DMS53 (cell line): Measurements from ENCODE around the gene JDP2.
A peak's percentile ranks its signal among the peaks of the same experiment; 100 is the strongest.

Experiments used
- DNase-seq: peaks from one replicate; lab custom pipeline; 2025; lab: John Stamatoyannopoulos, UW

Gene JDP2

DNA sequence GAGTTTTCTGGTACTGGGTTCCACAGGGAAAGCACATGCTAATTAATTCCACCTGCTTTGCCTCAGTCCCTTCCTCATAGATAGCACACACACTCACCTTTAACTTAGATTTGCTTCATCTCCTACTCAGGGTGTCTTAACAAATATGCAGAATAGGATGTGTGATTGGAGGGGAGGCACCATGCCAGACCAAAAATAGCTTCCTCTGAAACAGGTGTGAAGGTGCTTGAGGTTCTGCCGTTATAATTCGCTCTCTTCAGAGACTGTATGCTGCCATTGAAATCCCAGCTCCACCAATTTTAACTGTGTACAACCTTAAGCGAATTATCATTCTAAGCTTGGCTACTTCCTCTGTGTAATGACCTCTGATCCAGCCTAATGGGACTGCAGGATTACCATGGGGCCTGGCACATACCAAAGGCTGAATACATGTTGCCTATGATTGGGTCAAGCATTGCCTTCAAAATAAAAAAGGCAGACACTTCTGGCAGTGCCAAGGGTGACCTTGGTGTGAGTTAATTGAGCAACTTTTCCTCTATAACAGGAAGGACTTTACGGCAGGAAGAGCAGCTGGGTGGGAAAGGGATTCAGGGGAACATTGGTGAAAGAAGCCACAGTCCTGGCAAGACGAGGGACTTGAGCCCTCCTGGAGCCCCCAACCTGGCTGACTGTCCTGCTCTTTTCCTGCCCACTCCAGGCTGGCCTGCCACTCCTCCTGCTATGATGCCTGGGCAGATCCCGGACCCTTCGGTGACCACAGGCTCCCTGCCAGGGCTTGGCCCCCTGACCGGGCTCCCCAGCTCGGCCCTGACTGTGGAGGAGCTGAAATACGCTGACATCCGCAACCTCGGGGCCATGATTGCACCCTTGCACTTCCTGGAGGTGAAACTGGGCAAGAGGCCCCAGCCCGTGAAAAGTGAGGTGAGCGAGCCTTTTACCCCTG is 9.7 kb downstream of the JDP2 start:
- no peak for DNase-seq

DNA sequence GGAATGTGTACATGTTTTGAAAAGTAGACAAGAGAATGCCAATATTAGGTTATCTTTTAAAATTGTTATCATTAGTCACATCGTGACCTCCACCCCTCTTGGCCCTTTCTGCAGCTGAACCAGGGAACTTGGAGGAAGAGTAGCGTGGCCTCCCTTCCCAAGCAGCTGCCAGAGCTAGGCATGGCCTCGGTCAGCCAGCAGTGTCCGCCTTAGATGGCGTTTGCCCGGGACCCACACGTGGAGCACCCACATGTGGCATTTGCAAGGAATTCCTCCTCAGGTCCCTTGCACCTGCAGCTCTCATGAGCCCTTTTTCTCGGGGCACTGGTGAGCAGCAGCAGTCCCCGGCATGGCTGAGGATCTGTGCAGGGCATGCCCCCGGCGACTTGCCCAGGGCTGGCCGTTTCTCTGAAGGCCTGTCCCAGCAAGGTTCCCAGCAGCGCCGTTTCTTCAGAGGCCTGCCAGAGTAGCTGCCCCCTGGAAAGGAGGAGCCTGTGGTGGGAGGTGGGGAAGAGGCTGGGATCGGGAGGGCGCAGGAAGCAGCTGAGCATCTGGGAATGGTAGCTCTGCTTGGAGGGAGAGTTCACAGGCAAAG is 10.8 kb downstream of the JDP2 start:
- DNase-seq, result no peak

DNA sequence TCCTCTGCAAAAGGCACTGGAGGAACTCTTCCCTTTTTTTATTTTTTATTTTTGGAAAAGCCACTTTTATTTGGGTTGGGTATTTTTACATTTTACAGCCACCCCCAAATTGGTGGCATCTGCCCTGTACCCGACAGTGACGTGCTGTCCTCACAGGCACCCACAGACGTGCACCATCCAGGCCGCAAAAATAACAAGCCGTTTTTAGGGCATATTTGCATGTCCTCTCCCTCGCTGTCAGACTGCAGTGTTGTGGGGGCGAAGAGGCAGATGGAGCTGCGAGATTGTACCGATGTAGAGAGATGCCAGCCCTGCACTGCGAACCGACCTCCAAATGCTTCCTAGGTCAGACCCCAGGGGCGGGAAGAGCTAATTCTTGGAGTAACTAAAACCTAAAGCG is 12.2 kb downstream of the JDP2 start:
- DNase-seq, result no peak

DNA sequence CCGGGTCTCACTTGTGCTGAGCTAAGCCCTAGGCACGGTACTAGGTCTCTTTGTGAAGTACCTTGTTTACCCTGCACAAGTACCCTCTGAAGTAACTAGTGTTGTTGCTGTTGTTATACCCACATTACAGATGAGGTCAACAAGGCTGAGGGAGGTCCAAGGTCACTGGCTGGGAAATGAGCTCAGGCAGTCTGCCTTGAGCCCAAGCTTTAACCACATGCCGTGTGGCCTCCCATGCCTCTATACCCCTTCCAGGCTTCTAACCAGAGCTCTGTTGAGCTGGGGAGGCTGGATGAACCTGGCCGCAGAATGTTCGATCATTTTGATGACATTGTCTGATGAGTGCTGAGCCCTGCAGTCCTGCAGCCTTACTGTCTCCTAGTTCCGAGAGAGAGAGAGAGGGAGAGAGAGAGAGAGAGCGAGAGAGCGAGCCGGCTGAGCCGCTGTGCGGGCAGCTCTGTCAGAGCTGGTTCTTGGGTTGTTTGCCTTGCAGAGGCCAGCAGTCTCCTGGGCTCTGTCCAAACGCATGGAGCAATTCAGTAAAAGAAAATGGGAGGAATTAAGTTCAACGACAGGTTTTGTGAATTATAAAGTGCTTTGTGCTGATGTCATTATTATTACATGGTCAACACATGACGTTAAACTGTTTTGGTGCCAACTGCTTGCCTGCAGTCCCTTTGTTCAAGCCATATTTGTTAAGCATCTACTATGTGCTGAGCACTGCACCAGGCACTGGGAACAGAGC is 13.1 kb downstream of the JDP2 start:
- no peak for DNase-seq

DNA sequence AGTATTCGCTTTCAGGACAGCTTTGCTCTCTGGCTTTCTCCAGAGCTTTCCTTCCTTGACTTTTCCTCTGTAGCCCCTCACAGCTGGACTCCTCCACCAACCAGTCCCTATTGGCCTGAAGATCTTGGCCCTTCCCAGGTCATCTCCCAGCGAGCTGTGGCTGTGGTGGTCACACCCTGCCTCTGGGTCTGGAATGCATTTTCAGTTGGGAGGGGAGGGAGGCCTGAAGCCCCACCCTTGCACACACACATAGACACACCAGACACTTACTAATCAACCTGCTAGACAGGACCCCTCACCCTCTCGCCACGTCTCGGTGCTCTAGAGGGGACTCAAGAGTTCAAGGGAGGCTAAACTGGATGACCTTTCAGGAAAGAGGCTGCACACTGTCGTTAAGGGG is 13.9 kb downstream of the JDP2 start:
- no peak for DNase-seq

DNA sequence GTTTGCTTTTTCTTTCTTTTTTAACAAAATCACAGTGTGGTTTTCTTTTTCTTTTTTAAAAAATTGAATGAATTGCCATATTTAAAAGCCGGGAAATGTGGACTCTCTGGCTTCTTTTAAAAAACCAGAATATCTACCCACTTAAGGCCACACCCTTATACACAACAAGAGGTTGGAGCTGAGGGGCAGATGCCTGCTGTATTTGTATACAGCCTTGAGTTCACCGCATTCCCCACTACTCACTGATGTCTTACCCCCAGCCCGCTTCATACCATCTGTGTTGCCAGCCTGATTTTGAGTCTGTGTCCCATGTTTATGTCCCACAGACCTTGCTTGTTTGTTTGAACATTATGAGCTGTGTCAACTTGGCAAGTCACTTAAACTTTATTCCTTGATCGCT is 14.3 kb downstream of the JDP2 start:
- DNase-seq, result no peak

DNA sequence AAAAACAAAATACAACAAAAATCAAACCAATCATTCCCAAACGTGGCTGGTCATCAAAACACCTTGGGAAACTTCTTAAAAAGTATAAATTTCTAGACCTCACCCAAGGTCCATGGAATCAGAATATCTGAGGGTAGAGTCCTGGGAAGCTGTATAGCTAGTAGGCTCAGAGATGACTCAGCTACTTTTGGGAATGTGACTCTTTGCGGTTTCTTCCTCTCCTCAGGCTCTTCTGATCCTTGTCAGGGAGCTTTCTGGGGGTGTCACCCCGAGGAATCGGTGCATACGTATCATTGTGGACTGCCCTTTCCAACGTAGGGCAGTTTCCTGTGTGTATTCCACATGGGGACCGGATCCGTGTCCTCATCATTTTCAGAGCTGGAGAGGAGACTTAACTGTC is 14.8 kb downstream of the JDP2 start:
- no peak for DNase-seq

DNA sequence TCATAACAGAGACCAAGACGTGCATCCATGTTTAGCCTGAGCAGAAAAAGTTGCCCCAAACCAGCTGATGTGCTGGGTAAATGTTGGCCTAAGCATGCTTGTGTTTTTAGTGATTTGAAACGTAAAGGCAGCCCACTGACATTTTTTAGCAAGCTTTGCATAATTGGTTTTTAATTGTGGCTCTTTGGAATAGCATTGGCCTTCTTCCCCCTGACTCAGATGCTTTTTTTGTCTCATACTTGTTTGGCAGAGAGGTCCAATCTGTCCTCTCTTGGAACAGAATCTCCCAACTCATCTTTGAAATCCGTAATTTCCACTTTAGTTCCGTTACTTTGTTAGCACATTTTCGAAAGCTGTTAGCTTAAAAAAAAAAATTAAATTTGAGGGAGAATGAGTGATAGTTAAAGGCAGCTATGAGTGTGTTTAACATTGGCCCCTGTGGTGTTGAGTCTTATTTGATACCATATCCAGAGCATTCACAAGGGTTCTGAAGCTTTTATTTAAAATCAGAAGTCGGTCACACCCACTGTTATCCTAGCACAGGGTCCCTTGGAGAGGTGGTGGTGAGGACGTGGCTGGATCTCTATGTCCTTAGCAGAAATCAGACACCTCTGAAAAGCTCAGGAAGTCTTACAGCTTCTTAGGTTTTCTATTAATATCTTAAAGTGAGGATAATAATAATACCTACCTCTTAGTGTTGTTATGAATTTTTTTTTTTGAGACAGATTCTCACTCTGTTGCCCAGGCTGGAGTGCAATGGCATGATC is 15.6 kb downstream of the JDP2 start:
- DNase-seq, result no peak

DNA sequence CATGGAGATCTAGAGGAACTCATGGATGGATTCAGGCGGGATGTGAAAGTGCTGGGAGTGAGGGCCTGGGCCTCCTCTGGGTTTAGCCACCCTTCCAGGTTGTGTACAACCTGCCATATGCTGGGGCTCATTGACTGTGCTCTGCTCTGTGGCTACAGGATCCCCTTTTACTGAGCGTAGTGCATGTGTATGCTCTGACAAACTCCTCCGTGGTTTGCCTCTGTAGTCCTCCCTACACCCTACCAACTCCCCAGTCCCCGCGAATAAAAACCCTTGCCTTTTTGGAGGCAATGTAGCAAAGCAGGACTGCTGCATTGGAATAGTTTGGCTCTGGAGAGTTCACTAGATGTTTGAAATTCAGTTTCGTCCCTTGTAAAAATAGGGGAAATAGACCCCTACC is 17.4 kb downstream of the JDP2 start:
- no peak for DNase-seq

DNA sequence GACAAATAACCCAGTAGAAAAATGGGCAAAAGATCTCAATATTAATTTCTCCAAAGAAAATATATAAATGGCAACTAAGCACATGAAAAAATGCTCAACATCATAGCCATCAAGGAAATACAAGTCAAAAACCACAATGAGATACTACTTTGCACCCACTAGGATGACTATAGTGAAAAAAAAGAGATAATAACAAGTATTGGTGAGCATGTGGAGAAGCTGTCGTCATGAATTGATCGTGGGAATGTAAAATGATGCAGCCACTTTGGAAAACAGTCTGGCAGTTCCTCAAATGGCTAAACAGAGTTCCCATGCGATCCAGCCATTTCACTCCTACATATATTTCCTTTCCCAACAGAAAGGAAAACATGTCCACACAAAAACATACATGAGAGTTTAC is 18.1 kb downstream of the JDP2 start:
- DNase-seq, result no peak

DNA sequence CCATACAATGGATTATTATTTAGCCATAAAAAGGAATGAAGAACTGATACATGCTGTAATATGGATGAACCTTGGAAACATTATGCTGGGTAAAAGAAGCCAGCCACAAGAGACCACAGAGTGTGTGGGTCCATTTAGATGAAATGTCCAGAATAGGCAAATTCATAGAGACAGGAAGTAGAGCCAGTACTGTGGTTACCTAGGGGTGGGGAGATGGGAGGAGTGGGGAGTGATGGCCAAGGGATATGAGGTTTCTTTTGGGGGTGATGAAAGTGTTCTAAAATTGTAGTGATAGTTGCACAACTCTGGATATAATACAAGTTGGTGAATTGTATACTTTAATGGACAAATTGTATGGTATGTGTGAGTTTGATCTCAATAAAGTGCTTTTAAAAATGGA is 18.6 kb downstream of the JDP2 start:
- DNase-seq, result no peak

DNA sequence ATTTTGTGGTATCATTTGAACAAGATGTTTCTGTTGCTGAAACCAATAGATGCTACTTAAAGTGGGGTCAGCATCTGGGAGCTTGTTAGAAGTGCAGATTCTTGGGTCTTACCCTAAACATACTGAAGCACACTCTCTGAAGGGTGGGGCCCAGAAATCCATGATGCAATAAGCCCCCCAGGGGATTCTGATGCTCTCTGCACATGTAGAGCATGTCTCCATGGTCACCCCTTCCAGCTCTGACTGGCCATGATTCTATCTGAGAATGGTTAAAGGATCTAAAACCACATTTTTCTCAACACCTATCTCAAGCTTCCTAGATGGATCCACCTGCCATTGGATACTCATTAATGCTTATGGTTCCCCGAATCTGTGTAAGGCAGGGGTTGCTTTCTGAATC is 20.4 kb downstream of the JDP2 start:
- no peak for DNase-seq

DNA sequence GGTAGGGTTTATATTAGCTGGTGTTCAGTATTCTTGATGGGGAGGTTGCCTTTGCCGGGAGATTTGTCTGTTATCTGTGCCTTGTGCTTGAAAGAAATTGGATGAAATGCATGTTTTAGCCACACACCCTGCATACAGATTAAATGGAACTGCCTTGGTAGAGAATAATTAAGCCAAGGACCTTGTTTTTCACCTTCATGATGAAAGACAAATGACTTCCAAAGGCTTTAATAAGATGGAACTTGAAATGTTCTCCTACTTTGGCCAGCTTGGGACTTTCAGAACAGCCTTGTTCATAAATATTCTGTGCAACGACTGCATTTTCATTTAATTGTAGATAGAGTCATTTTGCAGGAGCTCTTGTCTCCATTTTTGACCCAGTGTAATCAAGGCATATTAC is 21.2 kb downstream of the JDP2 start:
- no peak for DNase-seq

DNA sequence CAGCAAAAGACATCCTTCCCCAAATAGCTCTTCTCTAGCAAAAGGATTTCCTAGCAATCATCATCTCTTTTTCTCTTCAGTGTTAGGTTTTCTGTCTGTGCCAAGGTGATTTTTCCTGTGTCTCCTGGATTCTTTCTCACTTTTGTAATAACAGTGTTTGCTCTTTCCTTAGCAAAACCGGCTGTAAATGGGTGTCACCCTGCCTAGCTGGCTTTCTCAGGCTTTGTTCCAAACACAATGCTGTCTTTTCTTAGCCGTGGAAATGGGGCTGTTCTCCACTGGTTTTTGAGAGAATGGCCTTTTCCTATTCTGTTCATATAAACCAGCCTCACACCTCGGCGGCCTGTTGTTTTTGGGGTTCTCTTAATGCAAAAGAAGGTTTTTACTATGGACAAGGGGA is 21.9 kb downstream of the JDP2 start:
- DNase-seq, result peak; percentile 27

DNA sequence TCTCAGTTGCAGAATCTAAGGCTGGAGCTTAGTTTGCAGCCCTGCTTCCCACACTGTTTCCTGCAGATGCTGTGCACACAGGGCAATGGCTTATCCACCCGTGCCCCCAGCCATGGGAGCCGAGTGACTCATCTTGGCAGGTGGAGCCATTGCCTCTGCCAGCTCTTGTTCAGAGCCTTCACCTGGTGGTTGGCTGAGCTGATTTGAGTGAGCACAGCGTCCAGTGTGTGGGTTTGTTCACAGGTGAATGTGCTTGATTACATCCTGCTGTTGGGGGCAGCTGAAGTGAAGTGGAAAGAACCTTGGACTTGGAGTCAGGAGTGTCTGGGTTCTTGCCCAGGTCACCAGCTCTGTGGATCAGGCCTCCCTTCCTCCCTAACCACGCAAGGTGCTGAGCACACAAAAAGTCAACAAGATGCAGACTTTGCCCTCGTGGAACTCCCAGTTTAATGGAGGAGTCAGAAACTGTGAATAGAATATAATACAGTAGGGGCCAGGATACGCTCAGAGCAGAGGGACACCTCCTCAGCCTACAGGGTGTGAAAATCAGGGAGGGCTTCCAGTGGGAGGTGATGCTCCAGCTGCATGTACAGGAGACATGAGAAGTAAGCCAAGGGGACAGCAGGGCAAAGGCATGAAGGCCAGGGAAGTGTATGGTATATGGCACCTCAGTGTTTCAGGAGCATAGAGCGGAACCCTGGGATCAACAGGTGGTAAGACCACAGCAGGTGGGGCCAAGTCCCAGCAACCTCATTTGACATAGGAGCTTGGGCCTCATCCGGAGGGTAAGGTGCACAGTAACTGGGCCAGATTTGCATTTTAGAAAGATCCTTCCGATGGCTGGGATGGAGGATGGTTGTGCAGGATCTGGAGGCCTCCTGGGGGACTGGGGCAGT is 22.8 kb downstream of the JDP2 start:
- DNase-seq, result peak; percentile 93

DNA sequence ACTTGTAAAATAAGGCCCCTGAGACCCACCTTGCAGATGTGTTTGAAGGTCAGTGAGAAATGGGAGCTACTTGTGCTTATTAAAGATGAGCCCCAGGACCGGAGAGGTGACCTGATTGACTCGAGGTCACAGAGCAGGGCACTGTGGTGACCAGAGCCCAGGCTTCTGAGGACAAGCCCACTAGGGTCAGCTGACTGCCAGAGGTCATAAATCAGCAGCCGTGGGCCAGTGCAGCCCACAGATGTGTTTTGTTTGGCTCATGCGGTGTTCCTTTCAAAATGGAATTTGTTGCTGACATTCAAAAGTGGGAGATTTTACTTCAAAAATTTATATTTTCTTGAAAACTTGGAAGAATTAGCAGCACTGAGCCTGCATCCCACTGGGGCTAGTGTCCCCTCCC is 24.5 kb downstream of the JDP2 start:
- DNase-seq, result no peak

DNA sequence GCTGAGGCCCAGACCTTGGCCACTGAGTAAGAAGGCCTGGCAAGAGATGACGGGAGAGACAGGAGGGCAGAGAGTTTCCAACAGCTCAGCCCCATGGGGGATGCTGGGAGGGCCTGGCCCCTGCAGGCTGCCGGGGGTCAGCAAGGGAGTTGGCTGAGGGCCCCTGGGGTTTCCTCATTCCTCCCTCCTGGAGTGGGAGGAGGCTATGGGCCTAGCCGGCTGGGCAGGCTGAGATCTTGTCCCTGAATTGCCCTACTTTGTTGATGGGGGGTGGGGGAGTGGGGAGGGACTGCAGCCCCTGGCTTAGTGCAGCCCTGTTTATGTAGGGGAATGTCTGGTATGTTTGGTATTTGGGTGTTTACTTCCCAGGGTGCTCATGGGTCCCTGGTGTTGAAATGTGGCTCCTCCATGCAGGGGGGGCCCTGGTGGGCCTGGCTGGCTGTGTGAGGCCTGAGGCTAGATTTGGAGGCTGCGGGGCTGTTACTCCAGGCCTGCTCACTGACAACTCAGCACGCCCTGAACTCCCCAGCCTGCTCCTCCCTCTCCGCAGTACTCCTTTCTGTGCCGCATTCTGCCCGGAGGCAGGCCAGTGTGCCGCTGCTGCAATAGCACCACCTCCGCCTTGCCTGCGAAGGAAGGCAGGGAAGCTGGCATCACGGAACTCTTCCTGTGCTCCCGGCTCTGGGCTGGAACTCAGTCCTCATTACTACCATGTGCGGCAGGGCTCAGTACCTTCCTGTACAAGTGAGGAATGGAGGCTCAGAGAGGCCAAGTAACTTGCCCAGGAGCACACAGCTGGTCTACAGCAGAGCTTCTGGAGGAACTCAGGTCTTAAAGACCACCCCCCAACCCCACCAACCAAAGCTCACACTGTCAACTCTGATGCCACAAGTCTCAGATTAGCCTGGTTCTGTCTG is 25.3 kb downstream of the JDP2 start:
- DNase-seq, result no peak

DNA sequence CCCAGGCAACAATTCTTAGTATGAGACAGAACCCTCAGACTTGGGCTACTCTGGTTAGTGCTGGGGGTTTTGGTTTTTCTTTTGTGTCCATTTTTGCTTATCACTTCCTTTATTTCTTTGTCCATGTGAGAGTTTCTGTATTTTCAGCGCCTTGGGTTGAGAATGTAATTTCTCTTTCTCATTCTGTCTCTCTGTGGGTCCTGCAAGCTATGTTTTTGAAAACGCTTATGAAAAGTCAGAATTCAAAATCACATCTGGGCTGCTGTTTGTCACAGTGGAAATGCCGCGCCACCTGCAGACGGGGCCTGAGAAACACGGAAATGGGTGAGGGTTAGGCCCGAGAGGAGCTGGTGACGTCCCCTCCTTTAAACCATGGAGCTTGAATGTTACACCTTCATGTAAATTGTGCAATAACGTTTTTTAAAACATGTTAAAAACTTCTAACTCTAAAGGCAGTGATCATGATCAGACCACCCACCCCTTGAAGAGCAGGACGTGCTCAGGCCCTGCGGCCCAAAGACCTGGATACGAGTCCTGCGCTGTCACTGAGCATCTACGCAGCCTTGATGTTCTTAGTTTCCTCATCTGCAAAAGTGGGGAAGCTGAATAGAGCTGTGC is 26.1 kb downstream of the JDP2 start:
- DNase-seq, result no peak

DNA sequence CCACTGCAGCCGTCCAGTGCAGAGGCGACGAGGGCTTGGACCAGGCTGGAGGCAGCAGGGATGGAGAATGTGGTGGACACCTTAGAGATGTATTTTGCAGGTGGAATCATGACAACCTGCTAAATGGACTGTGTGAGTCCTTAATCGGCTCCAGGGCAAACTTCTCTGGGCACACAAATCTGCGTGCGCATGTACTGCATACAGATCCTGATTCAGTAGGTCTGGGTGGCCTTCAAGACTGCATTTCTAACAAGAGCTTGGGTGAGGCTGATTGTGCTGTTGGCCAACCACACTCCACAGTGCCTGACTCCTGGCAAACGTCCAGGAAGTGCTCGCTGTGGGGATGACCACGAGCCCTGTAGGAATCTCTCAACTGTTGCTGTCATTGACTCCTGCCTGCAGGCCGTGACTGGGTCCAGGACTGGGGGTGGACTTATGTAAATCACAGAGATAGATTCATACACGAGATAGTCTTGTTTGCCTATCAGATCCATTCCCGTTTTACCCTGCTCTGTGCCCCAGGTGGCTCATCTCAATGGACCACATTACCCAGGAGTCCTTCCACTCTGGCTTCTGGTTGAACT is 27.2 kb downstream of the JDP2 start:
- no peak for DNase-seq
